MM.1S (cell line): Measurements from ENCODE around the gene XRCC6.
"Not testable (repeated sequence)": the region's sequence is repeated elsewhere in the genome, so short reads cannot be mapped to it uniquely, and the experiment has no call there.

Source experiments
- DNase-seq: peaks from one replicate; pipeline ENCODE4 v3.0.0-alpha.2; 2015
- H2AFZ ChIP-seq: fragments of 300-600 bp; sonication (generic); 2 replicates; pipeline ENCODE4 v1.6.0; 2016; ENCODE audit warnings: antibody characterized with exemption, low read length
- H3F3A ChIP-seq: fragments of 300-600 bp; sonication (generic); 2 replicates; pipeline ENCODE4 v1.6.1; 2016; ENCODE audit warnings: mild to moderate bottlenecking, antibody characterized with exemption, low read length, moderate library complexity, mixed read lengths; ENCODE audit not compliant: insufficient read depth
- H3K27ac ChIP-seq: fragments of 300-600 bp; sonication (generic); 2 replicates; pipeline ENCODE4 v1.5.1; 2016; ENCODE audit warnings: mild to moderate bottlenecking, low read length
- H3K27me3 ChIP-seq: fragments of 300-600 bp; sonication (generic); replicated peaks from 2 replicates; pipeline ENCODE4 v1.6.0; 2016; ENCODE audit warnings: low read length; ENCODE audit not compliant: insufficient read depth
- H3K36me3 ChIP-seq: fragments of 300-600 bp; sonication (generic); replicated peaks from 2 replicates; pipeline ENCODE4 v1.6.1; 2016; ENCODE audit warnings: mild to moderate bottlenecking, low read length, mixed read lengths; ENCODE audit not compliant: insufficient read depth
- H3K4me1 ChIP-seq: fragments of 300-600 bp; sonication (generic); 2 replicates; pipeline ENCODE4 v1.6.1; 2016; ENCODE audit warnings: low read length, mixed read lengths
- H3K4me2 ChIP-seq: fragments of 300-600 bp; sonication (generic); 2 replicates; pipeline ENCODE4 v1.6.0; 2016; ENCODE audit warnings: low read depth, low read length
- H3K4me3 ChIP-seq: fragments of 300-600 bp; sonication (generic); 2 replicates; pipeline ENCODE4 v1.5.1; 2016; ENCODE audit warnings: low read length, mixed read lengths
- H3K79me2 ChIP-seq: fragments of 300-600 bp; sonication (generic); 2 replicates; pipeline ENCODE4 v1.6.1; 2016; ENCODE audit warnings: mixed run types, low read length, mixed read lengths
- H3K9ac ChIP-seq: fragments of 300-600 bp; sonication (generic); 2 replicates; pipeline ENCODE4 v1.6.1; 2016; ENCODE audit warnings: low read length, mixed read lengths
- H3K9me2 ChIP-seq: fragments of 300-600 bp; sonication (generic); replicated peaks from 2 replicates; pipeline ENCODE4 v1.6.1; 2016; ENCODE audit warnings: mild to moderate bottlenecking, low read length, mixed read lengths; ENCODE audit not compliant: insufficient read depth
- H3K9me3 ChIP-seq: fragments of 300-600 bp; sonication (generic); replicated peaks from 2 replicates; pipeline ENCODE4 v1.6.1; 2016; ENCODE audit warnings: mild to moderate bottlenecking, low read length, mixed read lengths; ENCODE audit not compliant: insufficient read depth
- H4K20me1 ChIP-seq: fragments of 300-600 bp; sonication (generic); 2 replicates; pipeline ENCODE4 v1.6.1; 2016; ENCODE audit warnings: mild to moderate bottlenecking, low read length, moderate library complexity, mixed read lengths; ENCODE audit not compliant: insufficient read depth
- EZH2 ChIP-seq: fragments of 300-600 bp; sonication (generic); optimal IDR thresholded peaks from 2 replicates; pipeline ENCODE3; 2017; ENCODE audit warnings: low read depth, mild to moderate bottlenecking, antibody characterized with exemption, low read length, mixed read lengths
- EZH2phosphoT487 ChIP-seq: fragments of 300-600 bp; sonication (generic); IDR thresholded peaks from 2 replicates; pipeline ENCODE4 v1.6.1; 2018; ENCODE audit warnings: antibody characterized with exemption, low read length
- TF ChIP-seq, protein P1 (sequence below): fragments of 300-600 bp; sonication (generic); IDR thresholded peaks from 2 replicates; pipeline ENCODE4 v1.5.1; 2016; ENCODE audit warnings: antibody characterized with exemption, low read length, mixed read lengths

The XRCC6 gene

DNA sequence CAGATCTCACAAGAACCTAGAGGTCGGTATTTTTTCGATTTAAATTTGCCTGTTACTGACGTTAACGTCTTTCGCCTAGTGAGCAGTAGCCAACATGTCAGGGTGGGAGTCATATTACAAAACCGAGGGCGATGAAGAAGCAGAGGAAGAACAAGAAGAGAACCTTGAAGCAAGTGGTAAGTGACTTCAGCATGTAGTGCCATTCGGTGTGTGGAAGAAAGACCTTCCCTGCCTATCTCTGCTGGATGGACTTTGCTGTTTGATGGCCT, 750 bp downstream of the XRCC6 start:
- Histone ChIP-seq H3K9me2 (no peaks in the 10 kb centered on the region), H3K4me2 (peak overlapping the region; percentile 99), H3K79me2 (peaks cover 88% of the 10 kb centered on the region), H3K27me3 (no peaks in the 10 kb centered on the region), H4K20me1 (0 out of 2 replicates have a peak, but pooled peaks cover 3% of the 10 kb centered on the region), H2AFZ (peak overlapping the region; percentile 88; the same call in 1 of the 2 replicates), H3K9me3 (no peaks in the 10 kb centered on the region), H3K36me3 (no peaks in the 10 kb centered on the region), H3K4me3 (peak overlapping the region; percentile 98), H3F3A (no peaks in the 10 kb centered on the region), H3K27ac (peak overlapping the region; percentile 92; the same call in 1 of the 2 replicates), H3K4me1 (peaks cover 12% of the 10 kb centered on the region), H3K9ac (peak overlapping the region; percentile 98)
- TF ChIP-seq, protein P1, sequence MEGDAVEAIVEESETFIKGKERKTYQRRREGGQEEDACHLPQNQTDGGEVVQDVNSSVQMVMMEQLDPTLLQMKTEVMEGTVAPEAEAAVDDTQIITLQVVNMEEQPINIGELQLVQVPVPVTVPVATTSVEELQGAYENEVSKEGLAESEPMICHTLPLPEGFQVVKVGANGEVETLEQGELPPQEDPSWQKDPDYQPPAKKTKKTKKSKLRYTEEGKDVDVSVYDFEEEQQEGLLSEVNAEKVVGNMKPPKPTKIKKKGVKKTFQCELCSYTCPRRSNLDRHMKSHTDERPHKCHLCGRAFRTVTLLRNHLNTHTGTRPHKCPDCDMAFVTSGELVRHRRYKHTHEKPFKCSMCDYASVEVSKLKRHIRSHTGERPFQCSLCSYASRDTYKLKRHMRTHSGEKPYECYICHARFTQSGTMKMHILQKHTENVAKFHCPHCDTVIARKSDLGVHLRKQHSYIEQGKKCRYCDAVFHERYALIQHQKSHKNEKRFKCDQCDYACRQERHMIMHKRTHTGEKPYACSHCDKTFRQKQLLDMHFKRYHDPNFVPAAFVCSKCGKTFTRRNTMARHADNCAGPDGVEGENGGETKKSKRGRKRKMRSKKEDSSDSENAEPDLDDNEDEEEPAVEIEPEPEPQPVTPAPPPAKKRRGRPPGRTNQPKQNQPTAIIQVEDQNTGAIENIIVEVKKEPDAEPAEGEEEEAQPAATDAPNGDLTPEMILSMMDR: no peak
- TF ChIP-seq EZH2 (no peak), EZH2phosphoT487 (no peak)
- DNase-seq: no peak

DNA sequence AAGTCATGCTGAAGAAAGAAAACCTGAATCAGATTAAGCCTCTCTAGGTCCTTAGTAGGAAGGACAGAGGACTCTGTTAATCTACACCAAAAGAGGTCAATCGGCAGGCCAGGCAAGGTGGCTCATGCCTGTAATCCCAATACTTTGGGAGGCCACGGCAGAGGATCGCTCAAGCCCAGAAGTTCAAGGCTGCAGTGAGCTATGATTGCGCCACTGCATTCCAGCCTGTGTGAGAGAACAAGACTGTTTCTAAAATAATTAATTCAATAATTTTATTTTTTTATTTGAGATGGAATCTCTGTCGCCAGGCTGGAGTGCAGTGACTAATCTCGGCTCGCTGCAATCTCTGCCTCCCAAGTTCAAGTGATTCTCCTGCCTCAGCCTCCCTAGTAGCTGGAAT, 4.5 kb downstream of the XRCC6 start:
- Histone ChIP-seq H3K79me2 (peaks cover 82% of the 10 kb centered on the region), H2AFZ (no peak overlapping the region), H3K27me3 (no peaks in the 10 kb centered on the region), H3K9me3 (no peaks in the 10 kb centered on the region), H3K27ac (no peak overlapping the region), H4K20me1 (0 out of 2 replicates have a peak, but pooled peaks cover 3% of the 10 kb centered on the region), H3K36me3 (0 out of 2 replicates have a peak, but pooled peaks cover 5% of the 10 kb centered on the region), H3K9me2 (no peaks in the 10 kb centered on the region), H3K4me1 (peaks cover 8% of the 10 kb centered on the region), H3K4me3 (no peak overlapping the region), H3F3A (no peaks in the 10 kb centered on the region), H3K9ac (no peak overlapping the region), H3K4me2 (no peak overlapping the region)
- DNase-seq: no peak
- TF ChIP-seq EZH2phosphoT487 (no peak), EZH2 (no peak)
- TF ChIP-seq, protein P1: no peak

DNA sequence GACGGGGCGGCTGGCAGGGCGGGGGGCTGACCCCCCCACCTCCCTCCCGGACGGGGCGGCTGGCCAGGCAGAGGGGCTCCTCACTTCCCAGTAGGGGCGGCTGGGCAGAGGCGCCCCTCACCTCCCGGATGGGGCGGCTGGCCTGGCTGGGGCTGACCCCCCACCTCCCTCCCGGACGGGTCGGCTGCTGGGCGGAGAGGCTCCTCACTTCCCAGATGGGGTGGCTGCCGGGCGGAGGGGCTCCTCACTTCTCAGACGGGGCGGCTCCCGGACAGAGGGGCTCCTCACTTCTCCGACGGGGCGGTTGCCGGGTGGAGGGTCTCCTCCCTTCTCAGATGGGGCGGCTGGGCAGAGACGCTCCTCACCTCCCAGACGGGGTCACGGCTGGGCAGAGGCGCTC, 10.0 kb downstream of the XRCC6 start:
- not testable (repeated sequence) for H3K27me3 ChIP-seq, H4K20me1 ChIP-seq, H3K4me1 ChIP-seq, H3K9ac ChIP-seq, H3K9me2 ChIP-seq, H2AFZ ChIP-seq, H3K36me3 ChIP-seq, H3F3A ChIP-seq, H3K27ac ChIP-seq, H3K4me3 ChIP-seq, H3K9me3 ChIP-seq, H3K4me2 ChIP-seq, DNase-seq
- peaks cover 68% of the 10 kb centered on the region for H3K79me2 ChIP-seq

DNA sequence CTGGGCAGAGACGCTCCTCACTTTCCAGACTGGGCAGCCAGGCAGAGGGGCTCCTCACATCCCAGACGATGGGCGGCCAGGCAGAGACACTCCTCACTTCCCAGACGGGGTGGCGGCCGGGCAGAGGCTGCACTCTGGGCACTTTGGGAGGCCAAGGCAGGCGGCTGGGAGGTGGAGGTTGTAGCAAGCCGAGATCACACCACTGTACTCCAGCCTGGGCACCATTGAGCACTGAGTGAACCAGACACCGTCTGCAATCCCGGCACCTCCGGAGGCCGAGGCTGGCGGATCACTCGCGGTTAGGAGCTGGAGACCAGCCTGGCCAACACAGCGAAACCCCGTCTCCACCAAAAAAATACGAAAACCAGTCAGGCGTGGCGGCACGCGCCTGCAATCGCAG, 10.5 kb downstream of the XRCC6 start:
- not testable (repeated sequence) for H3K36me3 ChIP-seq

DNA sequence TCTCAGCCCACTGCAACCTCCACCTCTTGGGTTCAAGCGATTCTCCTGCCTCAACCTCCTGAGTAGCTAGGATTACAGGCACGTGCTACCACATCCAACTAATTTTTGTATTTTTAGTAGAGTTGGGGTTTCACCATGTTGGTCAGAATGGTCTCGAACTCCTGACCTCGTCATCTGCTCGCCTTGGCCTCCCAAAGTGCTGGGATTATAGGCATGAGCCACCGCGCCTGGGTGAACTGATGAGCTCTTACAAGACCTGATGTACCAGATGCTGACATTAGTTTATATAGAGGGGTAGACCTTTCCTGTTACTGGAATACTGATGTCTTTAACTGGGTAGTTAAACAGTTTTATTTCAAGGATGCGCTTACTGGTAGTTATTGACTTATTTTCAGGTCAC, 13.5 kb downstream of the XRCC6 start:
- H3K4me3 ChIP-seq, H3K4me2 ChIP-seq, H3K27ac ChIP-seq, DNase-seq, H3K4me1 ChIP-seq, H3K9ac ChIP-seq, H3K9me3 ChIP-seq, H4K20me1 ChIP-seq, H2AFZ ChIP-seq, H3K9me2 ChIP-seq, H3F3A ChIP-seq, H3K27me3 ChIP-seq: not testable (repeated sequence)
- H3K36me3 ChIP-seq: peaks cover 17% of the 10 kb centered on the region
- peaks cover 62% of the 10 kb centered on the region for H3K79me2 ChIP-seq

More for the DNA sequence above, 10.5 kb downstream of the XRCC6 start:
- not testable (repeated sequence) for H3K9me2 ChIP-seq, H3K27me3 ChIP-seq, H3K4me2 ChIP-seq, H4K20me1 ChIP-seq, H3K4me1 ChIP-seq, H2AFZ ChIP-seq, H3K4me3 ChIP-seq, H3F3A ChIP-seq, DNase-seq, H3K9me3 ChIP-seq, H3K9ac ChIP-seq, H3K27ac ChIP-seq
- peaks cover 69% of the 10 kb centered on the region for H3K79me2 ChIP-seq
